Panc1 (cell line): ENCODE data around the gene DKK3. TPM values are rescaled to one million over a fixed set of nuclear protein-coding genes. Genes with fewer than 3 reads are reported as not detected.

Experiments
- ATAC-seq: fragments of 200-7000 bp; cut with Tn5 transposase; 2 replicates; pipeline ENCODE4 v1.9.1; 2020; ENCODE audit warnings: mild to moderate bottlenecking, moderate library complexity
- BruUV-seq: library from RNA; stranded (reverse); fragments of 400-500 nt; replicated peaks from 2 replicates; lab custom pipeline; 2021; lab: Mats Ljungman, UMichigan
- CTCF ChIA-PET: fragments of 300-600 bp; sonication (Branson Sonifier 250); formaldehyde crosslinking; loops from one replicate; lab custom pipeline; 2022; ENCODE audit warnings: antibody characterized with exemption; lab: Charles Lee
- POLR2A ChIA-PET: fragments of 300-600 bp; sonication (Branson Sonifier 250); formaldehyde crosslinking; loops from one replicate; lab custom pipeline; 2022; ENCODE audit warnings: antibody characterized with exemption; lab: Charles Lee
- DNase-seq: peaks from one replicate; pipeline ENCODE4 v3.0.0-alpha.2; 2010; ENCODE audit warnings: low read depth, low spot score
- H3K27ac ChIP-seq: 2 replicates; pipeline ENCODE4 v1.5.1; 2011; ENCODE audit warnings: mild to moderate bottlenecking, low read length, inconsistent platforms
- H3K27me3 ChIP-seq: fragments of 200-500 bp; sonication (Bioruptor generic); 2 replicates; pipeline ENCODE4 v1.6.0; 2014; ENCODE audit warnings: low read length, inconsistent platforms; ENCODE audit not compliant: control insufficient read depth, insufficient read depth
- H3K36me3 ChIP-seq: fragments of 200-500 bp; sonication (Bioruptor generic); 2 replicates; pipeline ENCODE4 v1.5.1; 2014; ENCODE audit warnings: inconsistent platforms, mild to moderate bottlenecking, low read length, moderate library complexity; ENCODE audit not compliant: control insufficient read depth, insufficient read depth
- H3K4me1 ChIP-seq: 2 replicates; pipeline ENCODE4 v1.5.1; 2011; ENCODE audit warnings: inconsistent platforms, mild to moderate bottlenecking, low read length, moderate library complexity; ENCODE audit not compliant: control insufficient read depth, insufficient read depth
- H3K4me3 ChIP-seq, 2 experiments: 2 replicates each; pipeline ENCODE4 v1.5.1; 2011 to 2012; ENCODE audit warnings: low read depth in 2 of 2, low read length in 2 of 2, mild to moderate bottlenecking in 2 of 2, inconsistent platforms in 1 of 2, moderate library complexity in 1 of 2
- H3K9me3 ChIP-seq: fragments of 200-500 bp; sonication (Bioruptor generic); 2 replicates; pipeline ENCODE4 v1.5.1; 2014; ENCODE audit warnings: low read depth, mild to moderate bottlenecking, inconsistent platforms, low read length, moderate library complexity; ENCODE audit not compliant: control insufficient read depth, insufficient read depth
- POLR2AphosphoS5 ChIP-seq: IDR thresholded peaks from 2 replicates; pipeline ENCODE4 v1.6.1; 2012; ENCODE audit warnings: mild to moderate bottlenecking, low read depth, low read length, moderate library complexity
- SIN3A ChIP-seq: IDR thresholded peaks from 2 replicates; pipeline ENCODE4 v1.6.1; 2012; ENCODE audit warnings: low read depth, mild to moderate bottlenecking, low read length, moderate library complexity, borderline replicate concordance; ENCODE audit not compliant: insufficient read depth
- TCF7L2 ChIP-seq: IDR thresholded peaks from 2 replicates; pipeline ENCODE4 v1.6.1; 2011; ENCODE audit warnings: mild to moderate bottlenecking, low read depth, low read length, inconsistent platforms
- in situ Hi-C: cut with HindIII; loops from 2 replicates; pipeline ENCODE4 v1.10.0; 2016; ENCODE audit warnings: low sequenced_read_pairs, low pct_unique_long_range_greater_than_20kb
- intact Hi-C: fragments of 100-400 bp; cut with micrococcal nuclease; formaldehyde crosslinking; loops from one replicate; pipeline ENCODE4 v1.10.0; 2022; ENCODE audit not compliant: unreplicated experiment
- total RNA-seq: library from RNA; stranded (reverse); gene quantifications from one replicate; pipeline ENCODE4 v1.2.1, GENCODE V29; 2021; ENCODE audit not compliant: unreplicated experiment
- TF ChIP-seq, protein P1 (sequence below), 2 experiments: IDR thresholded peaks; 2 replicates each; pipeline ENCODE4 v1.6.1; 2011 to 2012; ENCODE audit warnings: low read depth in 2 of 2, control low read depth in 1 of 2, low read length in 1 of 2, mild to moderate bottlenecking in 1 of 2, moderate library complexity in 1 of 2; ENCODE audit not compliant: insufficient read depth in 1 of 2
- TF ChIP-seq, protein P2 (sequence below): fragments of 450-650 bp; IDR thresholded peaks from 2 replicates; pipeline ENCODE4 v1.5.1; 2017; ENCODE audit warnings: mild to moderate bottlenecking

DKK3 gene
- total RNA-seq, 1 experiment from 2014 or later = 116 TPM

DNA sequence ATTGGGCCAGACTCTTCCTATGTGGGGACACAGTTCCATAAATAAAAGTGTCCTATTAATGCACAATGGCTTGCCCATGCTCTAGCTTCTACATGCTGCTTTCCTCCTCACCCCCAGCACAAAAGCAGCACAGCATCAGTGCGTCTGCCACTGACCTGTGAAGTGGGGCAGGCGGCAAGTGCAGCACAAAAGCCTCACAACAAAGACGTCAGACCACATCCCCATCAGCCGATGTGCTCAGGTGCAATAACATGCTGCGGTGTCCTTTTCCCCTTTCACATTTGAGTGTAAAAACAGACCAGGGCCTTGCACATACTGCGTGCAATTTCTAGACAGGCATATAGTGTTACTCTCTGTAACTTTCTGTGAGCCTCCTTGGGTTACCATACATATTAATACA, 12.8 kb downstream of the DKK3 start:
- ATAC-seq (no peak), DNase-seq (no peak)
- no peak overlapping the region for H3K27ac ChIP-seq
- ChIA-PET CTCF (no interaction called here), POLR2A (no interaction called here)
- in situ Hi-C loops = no loop called here
- intact Hi-C loops = no loop called here
- TF ChIP-seq, protein P1, sequence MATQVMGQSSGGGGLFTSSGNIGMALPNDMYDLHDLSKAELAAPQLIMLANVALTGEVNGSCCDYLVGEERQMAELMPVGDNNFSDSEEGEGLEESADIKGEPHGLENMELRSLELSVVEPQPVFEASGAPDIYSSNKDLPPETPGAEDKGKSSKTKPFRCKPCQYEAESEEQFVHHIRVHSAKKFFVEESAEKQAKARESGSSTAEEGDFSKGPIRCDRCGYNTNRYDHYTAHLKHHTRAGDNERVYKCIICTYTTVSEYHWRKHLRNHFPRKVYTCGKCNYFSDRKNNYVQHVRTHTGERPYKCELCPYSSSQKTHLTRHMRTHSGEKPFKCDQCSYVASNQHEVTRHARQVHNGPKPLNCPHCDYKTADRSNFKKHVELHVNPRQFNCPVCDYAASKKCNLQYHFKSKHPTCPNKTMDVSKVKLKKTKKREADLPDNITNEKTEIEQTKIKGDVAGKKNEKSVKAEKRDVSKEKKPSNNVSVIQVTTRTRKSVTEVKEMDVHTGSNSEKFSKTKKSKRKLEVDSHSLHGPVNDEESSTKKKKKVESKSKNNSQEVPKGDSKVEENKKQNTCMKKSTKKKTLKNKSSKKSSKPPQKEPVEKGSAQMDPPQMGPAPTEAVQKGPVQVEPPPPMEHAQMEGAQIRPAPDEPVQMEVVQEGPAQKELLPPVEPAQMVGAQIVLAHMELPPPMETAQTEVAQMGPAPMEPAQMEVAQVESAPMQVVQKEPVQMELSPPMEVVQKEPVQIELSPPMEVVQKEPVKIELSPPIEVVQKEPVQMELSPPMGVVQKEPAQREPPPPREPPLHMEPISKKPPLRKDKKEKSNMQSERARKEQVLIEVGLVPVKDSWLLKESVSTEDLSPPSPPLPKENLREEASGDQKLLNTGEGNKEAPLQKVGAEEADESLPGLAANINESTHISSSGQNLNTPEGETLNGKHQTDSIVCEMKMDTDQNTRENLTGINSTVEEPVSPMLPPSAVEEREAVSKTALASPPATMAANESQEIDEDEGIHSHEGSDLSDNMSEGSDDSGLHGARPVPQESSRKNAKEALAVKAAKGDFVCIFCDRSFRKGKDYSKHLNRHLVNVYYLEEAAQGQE (IDR thresholded peaks at IDR 0.05; ENCODE audit: insufficient read depth in 1 of 2, low read depth in 2 of 2, low read length in 1 of 2) = no peak
- TF ChIP-seq SIN3A = no peak
- TF ChIP-seq, protein P2, sequence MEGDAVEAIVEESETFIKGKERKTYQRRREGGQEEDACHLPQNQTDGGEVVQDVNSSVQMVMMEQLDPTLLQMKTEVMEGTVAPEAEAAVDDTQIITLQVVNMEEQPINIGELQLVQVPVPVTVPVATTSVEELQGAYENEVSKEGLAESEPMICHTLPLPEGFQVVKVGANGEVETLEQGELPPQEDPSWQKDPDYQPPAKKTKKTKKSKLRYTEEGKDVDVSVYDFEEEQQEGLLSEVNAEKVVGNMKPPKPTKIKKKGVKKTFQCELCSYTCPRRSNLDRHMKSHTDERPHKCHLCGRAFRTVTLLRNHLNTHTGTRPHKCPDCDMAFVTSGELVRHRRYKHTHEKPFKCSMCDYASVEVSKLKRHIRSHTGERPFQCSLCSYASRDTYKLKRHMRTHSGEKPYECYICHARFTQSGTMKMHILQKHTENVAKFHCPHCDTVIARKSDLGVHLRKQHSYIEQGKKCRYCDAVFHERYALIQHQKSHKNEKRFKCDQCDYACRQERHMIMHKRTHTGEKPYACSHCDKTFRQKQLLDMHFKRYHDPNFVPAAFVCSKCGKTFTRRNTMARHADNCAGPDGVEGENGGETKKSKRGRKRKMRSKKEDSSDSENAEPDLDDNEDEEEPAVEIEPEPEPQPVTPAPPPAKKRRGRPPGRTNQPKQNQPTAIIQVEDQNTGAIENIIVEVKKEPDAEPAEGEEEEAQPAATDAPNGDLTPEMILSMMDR = no peak
- no TSS peak for BruUV-seq
- H3K4me1 ChIP-seq = peaks cover 21% of the 10 kb centered on the region
- no peaks in the 10 kb centered on the region for H3K9me3 ChIP-seq
- H3K36me3 ChIP-seq = no peaks in the 10 kb centered on the region
- no peak overlapping the region for H3K4me3 ChIP-seq
- H3K27me3 ChIP-seq = no peaks in the 10 kb centered on the region

DNA sequence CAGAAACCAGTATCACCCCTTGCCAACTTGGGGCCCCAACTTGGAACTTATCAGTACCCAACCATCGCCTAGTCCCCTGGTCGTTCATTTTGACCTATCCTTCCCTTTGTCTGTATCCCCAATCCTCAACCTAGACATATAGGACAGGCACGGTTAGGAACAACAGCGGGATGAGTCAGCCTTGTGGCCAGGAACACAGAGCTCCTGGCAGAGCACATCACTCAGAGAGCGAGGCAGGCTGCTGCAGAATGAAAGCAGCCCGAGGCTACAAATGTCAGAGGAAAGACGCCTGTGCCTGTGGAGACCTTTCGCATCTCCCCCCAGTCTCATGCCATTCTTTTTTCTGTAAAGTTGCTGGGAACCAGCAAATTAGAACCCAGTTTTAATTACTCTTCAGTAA, 14.6 kb downstream of the DKK3 start:
- peak overlapping the region; percentile 80 for H3K27ac ChIP-seq
- peak overlapping the region in 1 of 2 experiments; percentile 14; a peak in 1 of 4 replicates for H3K4me3 ChIP-seq
- H3K27me3 ChIP-seq = no peaks in the 10 kb centered on the region
- TF ChIP-seq, protein P2 = no peak
- no peak for TF ChIP-seq TCF7L2
- no peak for TF ChIP-seq SIN3A
- TF ChIP-seq POLR2AphosphoS5 = no peak
- TF ChIP-seq, protein P1 (IDR thresholded peaks at IDR 0.05; ENCODE audit: insufficient read depth in 1 of 2, low read depth in 2 of 2, low read length in 1 of 2) = no peak
- in situ Hi-C loops (no loop called here), intact Hi-C loops (no loop called here)
- ChIA-PET POLR2A (no interaction called here), CTCF (interaction anchor here (0.6 to 1.4 kb wide), 3 partner anchors 17 to 28 kb away, joined by 3 to 9 read pairs (median 4); no protein-coding TSS in a partner anchor)
- BruUV-seq = no TSS peak
- ATAC-seq (peak; percentile 93), DNase-seq (no peak)
- no peaks in the 10 kb centered on the region for H3K36me3 ChIP-seq
- no peaks in the 10 kb centered on the region for H3K9me3 ChIP-seq
- peaks cover 21% of the 10 kb centered on the region for H3K4me1 ChIP-seq
